PC-9 (cell line): Measurements from ENCODE around the gene S100A9. TPM values are rescaled to one million over a fixed set of nuclear protein-coding genes. Genes with fewer than 3 reads are reported as not detected.

Source experiments
- BruUV-seq: library from RNA; stranded (reverse); fragments of 400-500 nt; replicated peaks from 2 replicates; lab custom pipeline; 2021; lab: Mats Ljungman, UMichigan
- CTCF ChIA-PET: fragments of 300-600 bp; sonication (Branson Sonifier 250); formaldehyde crosslinking; loops from one replicate; lab custom pipeline; 2022; ENCODE audit warnings: antibody characterized with exemption; lab: Charles Lee
- POLR2A ChIA-PET: fragments of 300-600 bp; sonication (Branson Sonifier 250); formaldehyde crosslinking; loops from one replicate; lab custom pipeline; 2022; ENCODE audit warnings: antibody characterized with exemption; ENCODE audit not compliant: unreplicated experiment; lab: Charles Lee
- DNase-seq, 2 experiments: peaks; one replicate each; pipeline versions ENCODE4 v3.0.0 to v3.0.0-alpha.2; 2015 to 2022; ENCODE audit warnings: mixed read lengths in 1 of 2
- H2AFZ ChIP-seq: fragments of 200-600 bp; sonication (generic); 2 replicates; pipeline ENCODE4 v1.8.1; 2017; ENCODE audit warnings: antibody characterized with exemption
- H3F3A ChIP-seq: fragments of 200-600 bp; sonication (generic); 2 replicates; pipeline ENCODE4 v1.8.1; 2017; ENCODE audit warnings: antibody characterized with exemption, mild to moderate bottlenecking, low read depth; ENCODE audit not compliant: insufficient read depth
- H3K27ac ChIP-seq: fragments of 200-600 bp; sonication (generic); 2 replicates; pipeline ENCODE4 v1.6.1; 2016; ENCODE audit warnings: mixed run types
- H3K27me3 ChIP-seq: fragments of 200-600 bp; sonication (generic); 2 replicates; pipeline ENCODE4 v1.6.1; 2016; ENCODE audit warnings: low read depth, mixed run types; ENCODE audit not compliant: insufficient read depth
- H3K36me3 ChIP-seq: fragments of 200-600 bp; sonication (generic); 2 replicates; pipeline ENCODE4 v1.6.1; 2016; ENCODE audit warnings: low read depth, mixed run types
- H3K4me1 ChIP-seq: fragments of 200-600 bp; sonication (generic); replicated peaks from 2 replicates; pipeline ENCODE4 v1.6.1; 2016; ENCODE audit warnings: mixed run types; ENCODE audit not compliant: insufficient read depth
- H3K4me2 ChIP-seq: fragments of 200-600 bp; sonication (generic); 2 replicates; pipeline ENCODE4 v1.6.1; 2017; ENCODE audit warnings: mixed run types
- H3K4me3 ChIP-seq: fragments of 200-600 bp; sonication (generic); 2 replicates; pipeline ENCODE4 v1.6.1; 2016; ENCODE audit warnings: mixed run types
- H3K79me2 ChIP-seq: fragments of 200-600 bp; sonication (generic); 2 replicates; pipeline ENCODE4 v1.6.1; 2017; ENCODE audit warnings: low read depth, mixed run types
- H3K9me2 ChIP-seq: fragments of 200-600 bp; sonication (generic); 2 replicates; pipeline ENCODE4 v1.8.1; 2017; ENCODE audit warnings: mild to moderate bottlenecking; ENCODE audit not compliant: insufficient read depth
- H3K9me3 ChIP-seq: fragments of 200-600 bp; sonication (generic); 2 replicates; pipeline ENCODE4 v1.8.1; 2016; ENCODE audit warnings: low read depth; ENCODE audit not compliant: insufficient read depth
- H4K20me1 ChIP-seq: fragments of 200-600 bp; sonication (generic); 2 replicates; pipeline ENCODE4 v1.8.1; 2017; ENCODE audit not compliant: insufficient read depth
- EZH2 ChIP-seq: fragments of 200-600 bp; sonication (generic); IDR thresholded peaks from 2 replicates; pipeline ENCODE4 v1.8.0; 2017; ENCODE audit warnings: antibody characterized with exemption, low read depth
- intact Hi-C: fragments of 100-400 bp; cut with micrococcal nuclease; formaldehyde crosslinking; loops from one replicate; pipeline ENCODE4 v1.10.0; 2022; ENCODE audit not compliant: unreplicated experiment
- total RNA-seq: library from RNA; stranded (reverse); gene quantifications from 2 replicates; pipeline ENCODE4 v1.2.3, GENCODE V29; 2021
- TF ChIP-seq, protein P1 (sequence below): fragments of 200-600 bp; sonication (generic); conservative IDR thresholded peaks from 2 replicates; pipeline ENCODE4 v1.6.1; 2017; ENCODE audit warnings: mixed run types, antibody characterized with exemption, mild to moderate bottlenecking, moderate library complexity

The S100A9 gene
- total RNA-seq, 1 experiment from 2014 or later, result 4.3 TPM

DNA sequence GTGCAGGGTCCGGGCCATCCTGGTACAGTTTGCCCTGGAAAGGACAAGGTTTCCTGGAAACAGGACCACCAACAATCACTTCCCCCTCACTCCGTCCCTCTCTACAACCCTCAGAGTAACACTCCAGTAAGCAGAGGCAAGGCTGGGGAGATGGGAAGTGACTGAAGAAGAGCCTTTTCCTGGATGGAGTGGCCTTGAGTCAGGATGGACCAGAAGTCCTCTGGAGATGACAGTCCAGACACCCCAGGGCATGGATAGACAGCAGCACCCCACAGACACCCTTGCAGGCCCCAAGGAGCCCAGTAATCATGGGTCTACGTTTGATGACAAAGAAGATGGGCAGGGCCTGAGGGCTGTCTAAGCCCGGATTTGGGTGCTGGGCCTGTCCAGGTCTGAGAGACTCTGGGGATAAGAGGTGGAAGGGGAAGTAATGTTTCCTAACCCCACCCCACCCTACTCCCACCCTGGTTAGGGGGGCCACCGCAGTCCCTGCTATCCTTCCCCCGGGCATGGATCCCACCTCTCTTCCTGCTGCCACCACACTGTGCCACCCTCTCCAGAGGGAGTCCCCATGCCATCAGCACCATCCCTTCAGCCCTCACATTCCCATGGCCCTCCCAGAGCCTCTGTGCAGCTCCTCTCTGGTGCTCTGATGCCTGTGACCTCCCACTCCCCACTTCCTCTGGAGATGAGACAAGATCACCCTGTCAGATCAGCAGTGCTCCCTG, 40.4 kb downstream of the S100A9 start:
- intact Hi-C loops, result no loop called here
- H3F3A ChIP-seq, result peaks cover 3% of the 10 kb centered on the region; the same call in 1 of the 2 replicates
- no peaks in the 10 kb centered on the region for H3K36me3 ChIP-seq
- no TSS peak for BruUV-seq
- no peak overlapping the region for H3K4me3 ChIP-seq
- no peak overlapping the region for H3K4me2 ChIP-seq
- no peaks in the 10 kb centered on the region for H3K79me2 ChIP-seq
- peaks cover 24% of the 10 kb centered on the region for H3K4me1 ChIP-seq
- no peaks in the 10 kb centered on the region for H3K9me2 ChIP-seq
- H3K27me3 ChIP-seq, result no peaks in the 10 kb centered on the region
- POLR2A ChIA-PET, result no interaction called here
- CTCF ChIA-PET, result no interaction called here
- H2AFZ ChIP-seq, result no peak overlapping the region
- no peak for DNase-seq
- H3K27ac ChIP-seq, result no peak overlapping the region
- no peaks in the 10 kb centered on the region for H4K20me1 ChIP-seq
- H3K9me3 ChIP-seq, result no peaks in the 10 kb centered on the region
- TF ChIP-seq, protein P1, sequence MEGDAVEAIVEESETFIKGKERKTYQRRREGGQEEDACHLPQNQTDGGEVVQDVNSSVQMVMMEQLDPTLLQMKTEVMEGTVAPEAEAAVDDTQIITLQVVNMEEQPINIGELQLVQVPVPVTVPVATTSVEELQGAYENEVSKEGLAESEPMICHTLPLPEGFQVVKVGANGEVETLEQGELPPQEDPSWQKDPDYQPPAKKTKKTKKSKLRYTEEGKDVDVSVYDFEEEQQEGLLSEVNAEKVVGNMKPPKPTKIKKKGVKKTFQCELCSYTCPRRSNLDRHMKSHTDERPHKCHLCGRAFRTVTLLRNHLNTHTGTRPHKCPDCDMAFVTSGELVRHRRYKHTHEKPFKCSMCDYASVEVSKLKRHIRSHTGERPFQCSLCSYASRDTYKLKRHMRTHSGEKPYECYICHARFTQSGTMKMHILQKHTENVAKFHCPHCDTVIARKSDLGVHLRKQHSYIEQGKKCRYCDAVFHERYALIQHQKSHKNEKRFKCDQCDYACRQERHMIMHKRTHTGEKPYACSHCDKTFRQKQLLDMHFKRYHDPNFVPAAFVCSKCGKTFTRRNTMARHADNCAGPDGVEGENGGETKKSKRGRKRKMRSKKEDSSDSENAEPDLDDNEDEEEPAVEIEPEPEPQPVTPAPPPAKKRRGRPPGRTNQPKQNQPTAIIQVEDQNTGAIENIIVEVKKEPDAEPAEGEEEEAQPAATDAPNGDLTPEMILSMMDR, result no peak
- TF ChIP-seq EZH2, result no peak

DNA sequence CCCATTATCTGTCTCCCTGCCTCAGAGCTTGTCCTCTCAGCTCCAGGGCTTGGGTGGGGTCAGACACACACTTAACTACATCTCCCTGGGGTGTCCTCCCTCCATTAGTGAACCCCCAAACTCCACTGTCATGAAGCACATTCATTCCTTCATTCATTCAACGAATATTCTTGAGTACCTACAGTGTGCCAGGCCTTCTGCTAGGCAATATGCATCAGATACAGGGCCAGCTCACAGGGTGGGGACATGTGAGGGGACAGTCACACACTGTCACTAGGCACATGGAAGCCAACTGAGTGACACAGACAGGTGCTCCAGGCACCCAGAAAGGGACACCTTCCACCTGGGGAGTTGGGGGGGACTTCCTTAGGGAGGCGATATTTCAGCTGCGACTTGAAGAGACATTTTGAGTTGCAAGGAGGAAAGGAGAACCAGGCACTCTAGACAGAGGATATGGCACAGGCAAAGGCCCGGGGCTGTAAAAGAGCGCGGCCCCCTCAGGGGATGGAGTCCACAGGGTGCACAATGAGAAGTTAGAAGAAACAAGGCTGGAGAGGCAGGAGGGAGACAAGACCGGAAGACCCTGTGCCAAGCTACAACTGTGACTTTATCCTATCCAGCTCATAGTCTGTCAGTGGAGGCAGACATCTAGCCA, 41.9 kb downstream of the S100A9 start:
- no peak overlapping the region for H3K4me2 ChIP-seq
- peaks cover 3% of the 10 kb centered on the region; the same call in 1 of the 2 replicates for H3F3A ChIP-seq
- ChIA-PET POLR2A (no interaction called here), CTCF (no interaction called here)
- no peaks in the 10 kb centered on the region for H3K9me2 ChIP-seq
- H3K4me1 ChIP-seq, result peaks cover 10% of the 10 kb centered on the region; the same call in 1 of the 2 replicates
- intact Hi-C loops, result no loop called here
- no peak overlapping the region for H3K4me3 ChIP-seq
- no peak for TF ChIP-seq EZH2
- TF ChIP-seq, protein P1, result no peak
- no peaks in the 10 kb centered on the region for H3K79me2 ChIP-seq
- H3K36me3 ChIP-seq, result no peaks in the 10 kb centered on the region
- no peaks in the 10 kb centered on the region for H3K27me3 ChIP-seq
- H3K27ac ChIP-seq, result no peak overlapping the region
- no TSS peak for BruUV-seq
- DNase-seq, result no peak
- no peaks in the 10 kb centered on the region for H3K9me3 ChIP-seq
- no peak overlapping the region for H2AFZ ChIP-seq
- no peaks in the 10 kb centered on the region for H4K20me1 ChIP-seq

GRCh38 chr1:153400244-153400643, 42.6 kb downstream of the S100A9 start:
- ChIA-PET CTCF (interaction anchor here (0.6 kb wide), 1 partner anchor 47 kb away, joined by 3 read pairs; no protein-coding TSS in a partner anchor), POLR2A (no interaction called here)
- Histone ChIP-seq H3K4me2 (no peak overlapping the region), H3K4me1 (peaks cover 4% of the 10 kb centered on the region; the same call in 1 of the 2 replicates), H3K9me3 (no peaks in the 10 kb centered on the region), H3F3A (no peaks in the 10 kb centered on the region), H3K36me3 (no peaks in the 10 kb centered on the region), H2AFZ (no peak overlapping the region), H3K9me2 (no peaks in the 10 kb centered on the region), H3K27ac (no peak overlapping the region), H3K79me2 (no peaks in the 10 kb centered on the region), H3K27me3 (no peaks in the 10 kb centered on the region), H4K20me1 (no peaks in the 10 kb centered on the region), H3K4me3 (no peak overlapping the region)
- intact Hi-C loops, result no loop called here
- no peak for TF ChIP-seq EZH2
- TF ChIP-seq, protein P1, result no peak
- no TSS peak for BruUV-seq
- no peak for DNase-seq
